RWPE2 (cell line): ENCODE measurements around the gene IKZF3.

ENCODE experiments used
- ATAC-seq: fragments of 200-7000 bp; cut with Tn5 transposase; 3 replicates; pipeline ENCODE4 v1.9.1; 2021; ENCODE audit warnings: low read depth
- DNase-seq: peaks from one replicate; pipeline ENCODE4 v3.0.0-alpha.2; 2020; ENCODE audit warnings: low spot score
- H3K27ac ChIP-seq: fragments of 450-650 bp; 2 replicates; pipeline ENCODE4 v1.5.1; 2017; ENCODE audit warnings: mild to moderate bottlenecking; ENCODE audit not compliant: poor library complexity, severe bottlenecking
- H3K27me3 ChIP-seq: fragments of 250-450 bp; sonication (Bioruptor Pico); 2 replicates; pipeline ENCODE4 v1.5.1; 2021; ENCODE audit warnings: mild to moderate bottlenecking, moderate library complexity; ENCODE audit not compliant: insufficient read depth, poor library complexity, severe bottlenecking
- H3K36me3 ChIP-seq: fragments of 250-450 bp; sonication (Bioruptor Pico); 2 replicates; pipeline ENCODE4 v1.5.1; 2020; ENCODE audit warnings: low read depth, mild to moderate bottlenecking, moderate library complexity
- H3K4me1 ChIP-seq: fragments of 250-450 bp; sonication (Bioruptor Pico); 2 replicates; pipeline ENCODE4 v1.5.1; 2021; ENCODE audit warnings: mild to moderate bottlenecking, moderate library complexity; ENCODE audit not compliant: insufficient read depth, poor library complexity, severe bottlenecking
- H3K4me3 ChIP-seq: fragments of 250-450 bp; sonication (Bioruptor Pico); 2 replicates; pipeline ENCODE4 v1.5.1; 2021; ENCODE audit warnings: mild to moderate bottlenecking, moderate library complexity; ENCODE audit not compliant: severe bottlenecking
- H3K9me3 ChIP-seq: fragments of 250-450 bp; sonication (Bioruptor Pico); 2 replicates; pipeline ENCODE4 v1.5.1; 2021; ENCODE audit warnings: mild to moderate bottlenecking, moderate library complexity; ENCODE audit not compliant: severe bottlenecking
- TF ChIP-seq, protein P1 (sequence below): fragments of 450-650 bp; IDR thresholded peaks from one replicate; pipeline ENCODE4 v1.5.1; 2017; ENCODE audit warnings: mild to moderate bottlenecking, moderate library complexity; ENCODE audit not compliant: poor library complexity, severe bottlenecking

IKZF3 gene

GRCh38 chr17:39845052-39845846 is 18.9 kb downstream of the IKZF3 start:
- Histone ChIP-seq H3K27ac (no peak overlapping the region), H3K4me3 (no peak overlapping the region), H3K9me3 (no peaks in the 10 kb centered on the region), H3K4me1 (no peaks in the 10 kb centered on the region), H3K27me3 (no peaks in the 10 kb centered on the region), H3K36me3 (no peaks in the 10 kb centered on the region)
- DNase-seq (no peak), ATAC-seq (no peak)
- TF ChIP-seq, protein P1, sequence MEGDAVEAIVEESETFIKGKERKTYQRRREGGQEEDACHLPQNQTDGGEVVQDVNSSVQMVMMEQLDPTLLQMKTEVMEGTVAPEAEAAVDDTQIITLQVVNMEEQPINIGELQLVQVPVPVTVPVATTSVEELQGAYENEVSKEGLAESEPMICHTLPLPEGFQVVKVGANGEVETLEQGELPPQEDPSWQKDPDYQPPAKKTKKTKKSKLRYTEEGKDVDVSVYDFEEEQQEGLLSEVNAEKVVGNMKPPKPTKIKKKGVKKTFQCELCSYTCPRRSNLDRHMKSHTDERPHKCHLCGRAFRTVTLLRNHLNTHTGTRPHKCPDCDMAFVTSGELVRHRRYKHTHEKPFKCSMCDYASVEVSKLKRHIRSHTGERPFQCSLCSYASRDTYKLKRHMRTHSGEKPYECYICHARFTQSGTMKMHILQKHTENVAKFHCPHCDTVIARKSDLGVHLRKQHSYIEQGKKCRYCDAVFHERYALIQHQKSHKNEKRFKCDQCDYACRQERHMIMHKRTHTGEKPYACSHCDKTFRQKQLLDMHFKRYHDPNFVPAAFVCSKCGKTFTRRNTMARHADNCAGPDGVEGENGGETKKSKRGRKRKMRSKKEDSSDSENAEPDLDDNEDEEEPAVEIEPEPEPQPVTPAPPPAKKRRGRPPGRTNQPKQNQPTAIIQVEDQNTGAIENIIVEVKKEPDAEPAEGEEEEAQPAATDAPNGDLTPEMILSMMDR = no peak

DNA sequence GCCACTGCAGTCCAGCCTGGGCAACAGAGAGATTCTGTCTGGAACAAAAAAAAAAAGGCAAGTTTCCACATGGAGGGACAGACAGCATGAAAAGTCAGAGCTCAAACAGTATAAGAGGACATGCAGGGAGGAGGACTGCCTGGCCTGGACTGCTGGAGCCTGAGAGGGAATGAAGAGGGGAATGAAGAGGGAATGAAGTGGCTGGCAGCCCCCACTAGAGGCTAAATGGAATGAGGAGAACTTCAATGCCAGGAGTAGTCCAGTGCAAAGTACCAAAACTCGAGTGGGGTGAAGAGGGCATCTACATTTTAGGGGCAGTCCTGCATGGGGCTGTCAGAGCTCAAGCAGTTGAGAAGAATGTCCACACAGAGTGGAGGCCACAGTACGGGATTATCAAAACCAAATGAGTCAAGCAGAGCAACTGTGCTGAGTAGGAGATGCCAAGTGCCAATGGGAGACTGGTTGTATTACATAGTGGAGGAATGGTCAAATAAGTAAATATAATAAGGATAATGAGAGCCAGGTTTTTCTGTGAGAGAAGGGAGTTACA is 22.9 kb downstream of the IKZF3 start:
- no peak for ATAC-seq
- H3K36me3 ChIP-seq = no peaks in the 10 kb centered on the region
- DNase-seq = no peak
- H3K9me3 ChIP-seq = peaks cover 5% of the 10 kb centered on the region
- H3K27ac ChIP-seq = no peak overlapping the region
- TF ChIP-seq, protein P1 = no peak
- H3K4me3 ChIP-seq = no peak overlapping the region
- no peaks in the 10 kb centered on the region for H3K27me3 ChIP-seq
- H3K4me1 ChIP-seq = no peaks in the 10 kb centered on the region

DNA sequence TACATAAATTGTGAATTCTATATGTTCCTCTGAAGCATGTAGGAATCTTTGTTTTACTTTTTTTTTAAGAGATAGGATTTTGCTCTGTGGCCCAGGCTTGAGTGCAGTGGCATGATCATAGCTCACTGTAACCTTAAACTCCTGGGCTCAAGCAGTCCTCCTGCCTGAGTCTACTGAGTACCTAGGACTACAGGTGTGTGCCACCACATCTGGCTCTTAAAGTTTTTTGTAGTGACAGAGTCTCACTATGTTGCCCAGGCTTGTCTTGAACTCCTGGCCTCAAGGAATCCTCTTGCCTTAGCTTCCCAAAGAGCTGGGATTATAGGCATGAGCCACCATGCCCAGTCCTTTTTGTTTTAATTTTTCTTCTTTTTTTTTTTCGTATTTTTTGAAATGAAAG is 25.3 kb downstream of the IKZF3 start:
- Histone ChIP-seq H3K27me3 (no peaks in the 10 kb centered on the region), H3K36me3 (no peaks in the 10 kb centered on the region), H3K4me3 (no peak overlapping the region), H3K4me1 (no peaks in the 10 kb centered on the region), H3K27ac (no peak overlapping the region), H3K9me3 (peaks cover 5% of the 10 kb centered on the region)
- TF ChIP-seq, protein P1 = no peak
- ATAC-seq (no peak), DNase-seq (no peak)

- Histone ChIP-seq H3K27ac (no peak overlapping the region), H3K4me3 (no peak overlapping the region), H3K9me3 (peaks cover 5% of the 10 kb centered on the region), H3K36me3 (no peaks in the 10 kb centered on the region), H3K4me1 (no peaks in the 10 kb centered on the region), H3K27me3 (no peaks in the 10 kb centered on the region)
- ATAC-seq (no peak), DNase-seq (no peak)
- TF ChIP-seq, protein P1 = no peak
Measured at GRCh38 chr17:39838057-39838456, 26.1 kb downstream of the IKZF3 start.

DNA sequence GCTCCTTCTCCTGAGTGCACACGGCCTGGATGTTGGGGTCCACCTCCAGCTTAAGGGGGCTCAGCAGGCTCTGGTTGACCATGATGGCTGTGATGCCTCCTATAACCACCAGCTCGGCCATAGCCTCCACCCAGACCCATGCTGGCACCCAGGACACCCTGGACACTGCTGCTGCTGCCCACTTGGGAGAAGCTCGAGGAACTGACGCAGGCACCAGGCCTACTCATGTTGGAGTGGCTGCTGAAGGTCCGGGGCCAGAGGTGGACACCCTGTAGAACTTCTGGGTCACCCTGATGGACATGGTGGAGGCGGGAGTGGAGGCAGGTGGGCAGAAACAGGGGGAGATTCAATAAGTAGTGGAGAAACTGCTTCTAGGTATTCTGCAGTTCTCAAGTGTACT is 28.0 kb downstream of the IKZF3 start:
- DNase-seq (no peak), ATAC-seq (no peak)
- no peak overlapping the region for H3K27ac ChIP-seq
- no peaks in the 10 kb centered on the region for H3K4me1 ChIP-seq
- no peak overlapping the region for H3K4me3 ChIP-seq
- TF ChIP-seq, protein P1 = no peak
- H3K36me3 ChIP-seq = no peaks in the 10 kb centered on the region
- H3K27me3 ChIP-seq = no peaks in the 10 kb centered on the region
- peaks cover 5% of the 10 kb centered on the region for H3K9me3 ChIP-seq
